Kidney glomerular epithelial cell (primary cell): ENCODE data around the gene HOXC6.
A peak's percentile ranks its signal among the peaks of the same experiment; 100 is the strongest.

Source experiments
- DNase-seq: peaks from one replicate; lab custom pipeline; 2025; lab: John Stamatoyannopoulos, UW

Gene HOXC6

DNA sequence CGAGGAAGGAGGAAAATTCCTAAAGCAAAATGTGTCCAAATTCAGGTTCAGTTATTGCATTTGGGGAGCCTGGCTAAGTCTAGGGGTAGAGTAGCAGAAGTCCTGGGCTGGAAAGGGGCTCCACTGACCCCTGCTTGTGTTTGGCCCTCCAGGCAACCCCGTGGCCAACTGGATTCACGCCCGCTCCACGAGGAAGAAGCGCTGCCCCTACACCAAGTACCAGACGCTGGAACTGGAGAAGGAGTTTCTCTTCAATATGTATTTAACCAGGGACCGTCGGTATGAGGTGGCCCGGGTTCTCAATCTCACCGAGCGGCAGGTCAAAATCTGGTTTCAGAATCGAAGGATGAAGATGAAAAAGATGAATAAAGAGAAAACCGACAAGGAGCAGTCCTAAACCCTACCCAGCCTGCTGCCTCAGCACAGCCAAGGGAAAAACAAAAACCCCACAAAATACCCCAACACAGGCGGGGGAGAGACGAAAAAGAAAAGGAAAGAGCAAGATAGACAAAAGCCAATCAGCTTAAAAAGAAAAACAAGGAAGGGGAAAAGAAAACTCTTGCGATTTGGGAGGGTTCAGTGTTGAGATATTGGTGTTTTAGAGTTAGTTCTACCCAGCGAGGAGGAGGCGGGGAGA, 25.8 kb upstream of the HOXC6 start:
- DNase-seq: no peak

DNA sequence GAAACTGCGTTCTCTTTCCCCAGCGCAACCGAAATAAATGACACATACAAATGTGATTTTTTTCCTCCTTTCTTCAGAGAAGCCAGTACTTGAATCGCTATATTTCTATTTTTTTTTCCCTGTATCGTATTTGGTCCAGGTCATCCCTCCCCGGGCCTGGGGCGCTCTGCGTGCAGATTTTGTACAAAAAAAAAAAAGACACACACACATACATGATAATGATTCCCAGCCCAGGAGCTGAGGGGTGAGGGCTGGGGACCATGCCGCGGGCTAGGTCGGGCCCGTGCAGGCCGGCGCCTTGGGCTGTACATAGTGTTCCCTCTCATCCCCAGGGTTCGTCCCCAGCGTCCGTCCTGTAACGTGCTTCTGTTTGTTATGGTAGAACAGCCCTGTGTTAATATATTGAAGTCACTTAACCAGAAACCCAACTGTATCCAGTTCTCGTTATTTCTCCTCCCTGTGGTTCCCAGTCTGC, 25.3 kb upstream of the HOXC6 start:
- DNase-seq: no peak

DNA sequence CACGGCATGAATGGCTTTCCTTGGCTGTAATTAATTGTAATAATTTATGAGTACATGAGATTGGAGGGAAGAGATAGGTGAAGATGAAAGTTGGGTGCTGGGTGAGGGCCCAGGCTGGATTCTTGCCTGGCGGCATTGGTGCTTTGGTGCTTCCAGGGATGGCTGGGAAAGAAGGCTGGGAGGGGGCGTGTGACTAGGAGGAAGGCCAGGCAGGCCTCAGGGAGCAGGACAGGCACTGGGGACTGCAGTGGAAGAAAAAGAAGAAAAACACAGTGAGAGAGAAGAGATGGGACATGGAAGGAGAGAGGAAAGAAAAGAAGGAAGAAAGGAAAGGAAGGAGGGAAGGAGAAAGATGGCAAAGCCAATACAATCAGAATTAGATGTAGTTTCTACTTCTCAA, 24.6 kb upstream of the HOXC6 start:
- no peak for DNase-seq

DNA sequence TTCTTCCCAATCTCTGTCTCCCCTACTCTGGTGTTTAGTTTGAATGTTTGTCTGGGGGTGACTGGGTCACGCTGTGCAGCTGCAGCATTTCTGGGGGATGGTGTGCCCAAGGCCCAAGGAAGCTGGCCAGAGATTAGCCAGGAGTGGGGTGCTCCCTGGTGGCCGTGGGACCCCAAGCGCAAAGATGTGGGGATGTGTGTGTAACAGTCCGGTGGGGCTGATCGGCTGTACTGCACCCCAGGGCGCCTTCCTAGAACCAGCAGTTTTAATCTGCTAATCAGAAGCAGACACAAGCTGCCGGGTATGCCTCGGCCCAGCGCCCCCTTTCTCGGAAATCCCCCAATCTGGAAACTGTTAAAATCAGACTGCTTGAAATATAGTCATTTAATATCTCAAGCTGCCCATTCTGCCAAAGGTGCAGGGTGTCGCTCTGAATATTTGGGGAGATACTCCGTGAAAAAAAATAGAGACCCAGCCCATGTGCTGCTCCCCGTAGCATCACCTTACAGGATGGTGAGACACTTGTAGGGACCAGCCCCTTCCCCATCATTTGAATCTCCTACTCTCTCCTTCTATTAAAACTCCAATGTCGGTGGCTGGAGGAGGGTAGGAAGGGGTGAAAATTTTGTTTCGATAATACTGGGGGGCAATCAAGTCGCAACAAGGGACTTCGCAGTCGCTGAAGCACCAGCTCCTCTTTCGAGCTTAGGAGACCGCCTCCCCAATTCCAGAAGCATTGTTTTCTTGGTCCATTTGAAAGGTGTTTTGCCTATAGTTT, 24.0 kb upstream of the HOXC6 start:
- no peak for DNase-seq

DNA sequence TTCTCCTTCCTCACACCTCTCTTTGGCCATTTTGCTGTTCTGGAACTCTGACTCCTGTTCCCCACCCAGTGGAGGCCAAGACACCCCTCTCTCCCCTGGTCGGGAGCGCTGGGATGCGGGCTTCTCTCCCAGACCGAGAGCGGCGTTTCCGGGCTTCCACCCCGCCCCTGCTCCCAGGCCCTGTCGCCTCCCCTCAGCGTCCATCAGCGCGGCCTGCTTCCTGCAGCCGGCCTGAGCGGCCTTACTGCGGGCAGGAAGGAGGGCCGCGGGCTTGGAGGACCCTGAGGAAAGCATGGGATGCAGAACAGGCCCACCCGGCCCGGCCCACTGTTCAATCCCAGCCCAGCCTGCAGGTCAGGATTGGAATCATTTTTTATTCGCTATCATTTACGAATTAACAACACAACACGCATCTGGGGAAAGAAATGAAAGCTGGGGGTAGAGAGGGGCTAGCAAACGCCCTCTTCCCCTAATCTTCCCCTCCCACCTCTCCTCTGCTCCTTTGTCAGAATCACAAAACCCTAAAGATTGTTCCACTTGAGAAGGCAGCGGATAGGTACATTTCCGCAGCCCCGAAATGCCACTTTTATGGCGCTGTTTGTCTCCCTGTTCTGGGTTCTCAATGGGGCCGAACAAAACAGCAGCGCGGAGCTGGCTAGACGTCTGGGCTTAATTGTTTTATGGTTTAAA, 23.3 kb upstream of the HOXC6 start:
- no peak for DNase-seq

DNA sequence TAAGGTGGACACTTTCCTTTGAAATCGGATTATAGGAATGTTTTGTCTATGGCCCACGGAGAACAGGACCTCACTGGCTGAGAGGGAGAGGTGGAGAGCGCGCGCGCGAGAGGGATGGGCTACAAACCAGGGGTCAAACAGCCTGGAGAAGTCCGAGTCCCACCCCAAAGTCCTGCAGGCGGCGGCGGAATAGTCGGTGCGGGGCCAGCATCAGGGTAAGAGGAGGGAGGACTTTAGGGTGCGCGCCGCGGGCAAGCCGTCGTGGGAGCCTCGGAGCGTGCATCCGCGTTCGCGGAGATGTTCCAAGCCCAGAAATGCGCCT, 22.7 kb upstream of the HOXC6 start:
- DNase-seq: no peak

DNA sequence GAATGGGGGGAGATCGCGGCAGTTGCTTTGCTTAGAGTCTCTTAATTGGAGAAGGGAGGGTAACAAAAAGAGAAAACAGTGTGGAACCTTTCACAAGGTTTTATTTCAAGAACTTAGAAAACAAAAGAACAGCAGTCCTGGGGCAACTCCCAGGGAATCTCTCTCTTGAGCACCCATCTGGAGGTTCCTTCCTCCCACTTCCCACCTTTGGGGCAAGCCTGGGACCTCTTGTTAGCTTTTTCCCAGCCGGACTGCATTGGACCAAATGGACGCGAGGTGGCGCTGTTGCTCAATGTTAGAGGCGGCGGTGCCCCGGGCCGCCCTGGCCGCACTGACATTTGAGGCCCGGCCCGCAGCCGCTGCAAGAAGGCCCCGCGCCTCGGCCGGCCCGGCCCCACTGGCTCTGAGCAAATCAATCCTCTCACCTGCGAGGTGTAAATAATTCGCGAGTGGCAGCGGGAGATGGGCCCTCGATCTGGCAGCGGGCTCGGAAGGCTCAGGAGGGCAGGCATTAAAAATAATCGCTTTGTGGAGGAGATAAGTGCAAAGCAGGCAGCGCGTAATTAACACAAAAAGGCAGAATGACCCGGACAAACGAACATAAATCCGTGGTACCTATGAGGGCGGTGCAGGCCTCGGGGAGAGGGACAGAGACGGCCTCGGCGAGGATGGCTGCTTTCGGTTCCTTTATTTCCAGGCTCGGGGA, 22.2 kb upstream of the HOXC6 start:
- peak; percentile 71 for DNase-seq

DNA sequence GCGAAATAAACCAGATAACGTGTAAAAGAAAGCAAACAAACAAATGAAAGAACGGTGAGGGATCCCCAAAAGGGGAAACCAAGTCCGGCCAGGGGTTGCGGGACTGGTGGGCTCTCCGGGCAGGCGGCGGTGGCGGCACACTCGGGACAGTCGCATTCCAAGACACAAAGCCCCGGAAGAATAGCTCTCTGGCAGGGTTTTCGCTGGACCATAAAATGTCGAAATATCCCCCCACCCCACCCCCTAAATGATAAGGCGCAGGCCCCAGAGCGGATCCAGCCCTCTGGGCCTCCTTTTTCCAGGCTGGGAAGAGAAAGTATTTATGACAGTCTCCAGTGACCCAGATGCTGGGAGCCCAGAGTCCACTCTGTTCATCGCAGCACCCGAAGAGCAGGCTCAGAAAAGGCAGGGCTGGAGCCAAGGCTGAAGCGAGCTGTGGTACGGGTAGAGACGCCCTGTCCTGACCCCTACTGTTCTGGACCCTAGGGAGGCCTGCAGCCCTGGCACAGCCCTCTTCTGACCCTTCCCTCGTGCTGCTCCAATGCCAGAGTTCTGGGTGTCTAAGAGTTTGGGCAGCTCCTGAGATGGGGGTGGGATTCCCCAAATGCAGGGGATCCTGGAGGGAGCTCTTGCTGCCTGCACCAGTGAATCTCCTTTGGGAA, 21.6 kb upstream of the HOXC6 start:
- no peak for DNase-seq

DNA sequence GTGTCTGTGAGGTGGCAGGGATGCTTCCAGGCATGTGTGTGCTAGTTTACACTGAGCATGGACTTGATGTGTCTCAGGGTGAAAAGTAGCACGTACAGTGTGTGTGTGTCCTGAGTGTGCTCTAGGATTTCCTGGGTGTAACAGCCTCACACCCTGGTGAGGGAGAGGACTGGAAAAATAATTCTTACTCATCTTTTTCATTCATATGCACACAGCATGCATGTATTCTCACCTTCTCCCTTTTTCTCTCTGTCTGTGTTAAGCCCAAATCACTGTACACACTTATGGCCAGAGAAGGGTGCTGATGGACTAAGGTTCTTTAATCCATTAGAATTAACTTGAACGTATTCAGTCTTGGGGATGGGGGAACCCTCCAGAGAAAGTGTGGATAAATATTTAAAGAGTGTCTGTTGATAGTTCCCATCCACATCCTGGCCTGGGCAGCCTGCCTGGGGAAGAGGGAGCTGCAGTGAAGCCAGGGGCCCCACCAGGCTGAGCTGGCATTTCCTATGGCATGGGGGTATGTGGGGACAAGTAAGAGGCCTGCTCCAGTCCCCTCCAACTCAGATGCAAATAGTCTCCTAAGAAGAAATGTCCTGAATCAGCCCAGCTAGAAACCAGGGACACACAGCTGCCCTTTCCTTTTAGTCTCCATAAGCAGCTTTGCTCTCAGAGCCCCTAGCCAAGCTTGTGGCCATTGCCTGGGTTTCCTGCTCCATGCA, 20.5 kb upstream of the HOXC6 start:
- DNase-seq: no peak

DNA sequence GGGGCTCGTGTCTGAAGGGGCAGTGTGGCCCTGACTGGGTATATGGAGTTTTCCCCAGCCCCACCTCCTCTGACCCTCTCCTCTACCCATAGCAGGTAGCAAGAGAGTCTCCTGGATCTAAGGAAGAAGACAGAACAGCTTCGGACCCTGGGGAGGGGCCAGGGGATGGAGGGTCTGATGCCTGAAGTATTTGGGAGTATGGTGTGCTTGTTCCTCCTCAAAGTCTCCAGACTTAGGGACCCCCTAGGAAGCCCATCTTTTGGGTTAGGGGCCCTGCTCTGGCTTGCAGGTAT, 20.0 kb upstream of the HOXC6 start:
- DNase-seq: no peak

DNA sequence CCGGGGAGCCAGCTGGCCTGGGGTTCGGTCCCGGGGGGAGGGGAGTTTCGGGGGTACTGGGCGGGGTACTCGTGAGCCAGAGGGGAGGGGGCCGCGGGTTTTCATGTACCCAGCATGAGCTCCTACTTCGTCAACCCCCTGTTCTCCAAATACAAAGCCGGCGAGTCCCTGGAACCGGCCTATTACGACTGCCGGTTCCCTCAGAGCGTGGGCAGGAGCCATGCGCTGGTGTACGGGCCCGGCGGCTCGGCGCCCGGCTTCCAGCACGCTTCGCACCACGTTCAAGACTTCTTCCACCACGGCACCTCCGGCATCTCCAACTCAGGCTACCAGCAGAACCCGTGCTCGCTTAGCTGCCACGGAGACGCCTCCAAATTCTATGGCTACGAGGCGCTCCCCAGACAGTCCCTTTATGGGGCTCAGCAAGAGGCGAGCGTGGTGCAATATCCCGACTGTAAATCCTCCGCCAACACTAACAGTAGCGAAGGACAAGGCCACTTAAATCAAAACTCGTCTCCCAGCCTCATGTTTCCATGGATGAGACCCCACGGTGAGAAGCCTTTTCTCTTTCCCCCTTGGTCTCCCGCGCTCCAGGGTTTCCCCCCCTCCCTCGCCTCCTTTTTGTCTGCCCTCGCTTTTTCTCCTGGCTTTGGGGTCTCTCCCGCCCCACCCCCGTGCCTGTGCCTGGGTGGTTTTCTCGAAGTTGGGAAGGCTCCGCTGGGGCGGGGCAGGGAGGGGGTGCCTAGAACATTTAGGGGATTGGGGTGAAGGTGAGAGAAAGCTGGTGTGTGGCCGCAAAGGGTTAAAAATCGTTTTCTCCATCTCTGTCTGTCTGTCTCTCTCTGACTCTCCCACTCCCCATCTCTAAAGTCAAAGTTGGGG, 18.8 kb upstream of the HOXC6 start:
- no peak for DNase-seq

DNA sequence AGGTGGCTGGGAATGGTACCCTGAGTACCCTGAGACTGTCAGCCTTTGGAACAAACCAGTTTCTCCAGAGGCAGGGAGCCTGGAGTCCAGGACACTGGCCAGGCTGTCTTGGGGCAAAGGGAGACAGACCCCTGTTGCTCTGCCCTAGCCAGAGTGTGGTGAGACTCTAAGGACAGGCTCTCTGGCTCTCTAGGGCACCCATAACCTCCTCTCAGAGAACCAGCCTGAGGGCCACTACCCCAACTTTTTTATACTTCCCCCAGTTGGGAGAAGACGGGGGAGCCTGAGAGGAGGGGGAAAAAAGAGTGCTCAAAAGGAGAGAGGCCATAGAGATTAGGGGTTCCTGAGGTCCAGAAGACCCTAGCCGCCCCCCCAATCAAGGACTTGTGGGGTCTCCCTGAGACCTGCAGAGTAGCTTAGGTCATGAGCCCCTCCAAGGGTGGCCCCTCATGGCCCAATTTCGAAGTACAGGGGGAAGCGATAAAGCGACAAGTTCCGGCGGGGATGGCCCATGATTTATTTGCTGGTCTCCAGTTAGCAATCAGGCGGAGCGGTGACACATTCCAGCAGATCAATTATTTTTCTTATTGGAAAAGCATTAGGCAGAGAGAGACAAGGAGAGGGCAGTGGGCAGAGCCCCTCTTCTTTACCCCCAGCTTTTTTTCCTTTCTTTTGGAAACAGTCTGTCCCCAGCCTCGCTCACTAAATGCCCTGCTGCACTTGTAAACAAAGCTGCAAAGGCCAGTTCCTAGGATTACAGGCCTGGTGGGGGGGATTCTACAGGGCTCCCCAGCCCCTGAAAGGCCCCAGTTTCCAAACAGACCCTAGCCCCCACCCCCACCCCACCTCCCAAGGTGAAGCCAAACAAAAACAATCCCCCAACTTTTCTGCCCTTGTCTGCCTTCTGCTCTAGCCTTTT, 17.9 kb upstream of the HOXC6 start:
- DNase-seq: no peak

DNA sequence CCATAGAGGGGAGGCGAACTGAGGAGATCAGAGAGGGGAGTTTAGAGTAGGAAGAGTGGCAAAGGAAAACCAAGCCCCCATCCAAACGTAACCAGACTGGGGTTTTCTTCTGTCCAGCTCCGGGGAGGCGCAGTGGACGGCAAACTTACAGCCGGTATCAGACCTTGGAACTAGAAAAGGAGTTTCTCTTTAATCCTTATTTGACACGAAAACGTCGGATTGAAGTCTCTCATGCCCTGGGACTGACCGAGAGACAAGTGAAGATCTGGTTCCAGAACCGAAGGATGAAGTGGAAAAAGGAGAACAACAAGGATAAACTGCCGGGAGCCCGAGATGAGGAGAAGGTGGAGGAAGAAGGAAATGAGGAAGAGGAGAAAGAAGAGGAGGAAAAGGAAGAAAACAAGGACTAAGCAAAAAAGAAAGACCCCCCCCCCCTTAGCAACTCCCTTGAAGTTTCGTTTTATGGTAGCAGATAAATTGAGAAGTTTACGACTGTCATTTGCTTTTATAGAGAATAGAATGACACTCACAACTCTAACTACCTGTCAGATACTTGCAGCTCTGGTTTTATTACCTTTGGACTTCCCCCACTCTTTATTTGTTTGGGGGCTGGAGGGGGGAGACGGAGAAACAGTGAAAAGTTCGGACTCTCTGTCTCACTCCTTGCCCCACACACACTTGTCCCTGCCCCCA, 17.1 kb upstream of the HOXC6 start:
- DNase-seq: no peak

DNA sequence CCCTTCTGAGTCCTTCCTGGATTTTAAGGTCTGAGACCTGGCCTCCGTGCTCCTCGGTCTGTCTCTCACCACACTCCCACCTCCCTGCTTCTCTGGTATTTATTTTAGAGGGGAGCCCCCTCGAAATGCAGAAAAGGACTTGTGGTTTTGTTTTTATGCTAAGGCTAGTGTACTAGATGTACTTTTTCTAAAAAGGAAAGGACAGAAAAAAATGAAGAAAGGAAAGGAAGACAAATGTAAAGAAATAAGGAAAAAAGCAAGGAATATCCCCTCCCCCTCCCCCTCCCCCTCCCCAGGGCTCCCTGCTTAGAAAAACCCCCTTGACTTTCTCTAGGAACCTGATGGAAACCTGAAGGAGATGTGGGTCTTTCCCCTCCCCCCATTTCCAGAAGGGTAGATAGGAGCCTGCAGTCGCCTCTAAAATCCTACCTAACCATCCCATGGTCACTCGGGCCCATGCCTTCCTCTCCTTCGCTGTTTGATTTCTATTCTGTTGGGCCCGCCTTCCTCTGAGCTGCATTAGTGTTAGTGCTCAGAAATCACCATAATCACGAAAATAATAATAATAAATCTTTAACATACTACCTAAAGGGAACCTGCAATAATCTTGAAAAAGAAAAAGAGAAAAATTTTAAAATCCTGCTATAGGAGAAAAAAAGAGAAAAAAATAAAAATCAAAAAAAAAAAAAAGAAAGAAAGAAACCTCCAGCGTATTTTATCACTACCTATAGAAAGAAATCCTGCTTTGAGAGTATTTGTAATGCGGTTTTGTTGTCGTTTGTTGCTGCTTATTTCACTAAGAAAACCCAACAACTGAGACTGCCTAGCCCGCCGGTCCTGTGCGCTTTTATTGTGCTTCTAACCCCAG, 16.3 kb upstream of the HOXC6 start:
- no peak for DNase-seq

DNA sequence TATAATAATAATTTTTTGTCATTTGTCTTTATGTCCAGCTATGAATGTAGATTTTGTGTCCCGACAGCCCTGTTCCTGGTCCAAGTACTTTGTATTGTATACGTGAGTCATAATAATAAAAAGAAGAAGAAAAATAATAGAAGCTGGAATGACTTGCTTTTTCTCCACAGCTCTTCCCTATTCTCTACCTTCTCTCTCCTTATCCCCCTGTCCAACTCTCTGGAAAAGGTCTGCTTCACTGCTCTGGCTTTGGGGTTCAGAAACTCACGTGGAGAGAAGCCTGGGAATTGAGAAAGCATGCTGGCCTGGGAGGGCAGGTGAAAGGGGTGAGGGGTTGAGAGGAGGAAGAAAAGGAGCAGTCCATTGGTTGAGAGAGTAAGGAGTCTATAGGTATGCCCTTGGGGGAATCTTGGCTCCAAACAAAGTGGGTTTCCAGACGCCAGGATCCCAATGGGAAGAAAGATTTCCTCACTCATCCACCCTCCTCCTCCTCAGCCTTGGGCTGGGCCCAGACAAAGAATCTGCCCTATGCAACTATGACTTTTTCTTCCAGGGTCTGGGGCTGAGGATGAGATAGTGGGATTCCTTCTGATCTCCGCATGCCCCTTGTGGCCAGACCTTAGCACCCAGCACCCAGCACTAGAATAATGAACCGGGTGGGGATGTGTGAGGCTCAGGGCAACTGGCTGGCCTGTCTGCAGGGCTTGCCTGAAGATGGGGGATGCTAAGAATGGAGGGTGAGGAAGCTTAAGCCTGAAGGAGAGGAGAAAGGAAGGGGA, 15.4 kb upstream of the HOXC6 start:
- no peak for DNase-seq

DNA sequence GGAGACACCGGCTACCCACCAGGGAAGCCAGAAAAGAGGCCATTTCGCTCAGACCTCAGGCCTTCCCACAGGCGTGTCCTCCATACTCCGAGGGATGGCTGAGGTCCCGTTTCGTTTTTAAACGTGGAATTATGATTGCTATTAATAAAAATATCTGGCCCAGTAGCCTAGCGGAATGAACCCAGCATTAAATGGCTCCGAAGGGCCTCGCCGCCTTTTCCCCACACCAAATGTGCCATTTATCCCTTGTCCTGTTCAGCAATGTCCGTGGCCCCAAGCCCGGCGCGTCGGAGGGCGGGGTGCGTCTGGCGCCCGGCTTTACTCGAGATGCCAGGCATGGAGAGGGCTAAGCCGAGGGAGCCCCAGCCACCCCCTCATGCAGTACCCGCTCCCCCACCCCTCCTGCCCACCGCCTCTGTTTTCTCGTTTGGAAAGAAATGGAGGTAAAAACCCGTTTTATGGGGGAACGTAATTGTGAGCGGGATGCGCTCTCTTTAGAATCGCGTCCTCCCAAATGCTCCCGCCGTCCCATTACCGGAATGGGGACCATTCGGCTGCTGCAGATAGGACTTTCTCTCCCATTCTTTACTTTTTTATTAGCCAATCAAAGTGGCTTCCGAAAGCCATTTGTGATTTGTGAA, 13.7 kb upstream of the HOXC6 start:
- DNase-seq: no peak
